HG02798 (cell line): ENCODE data around the gene EHMT1.
"Not testable (repeated sequence)": the region's sequence is repeated elsewhere in the genome, so short reads cannot be mapped to it uniquely, and the experiment has no call there.

Experiments
- ATAC-seq: cut with Tn5 transposase; IDR thresholded peaks from one replicate; pipeline ENCODE4 v1.9.1; 2021; ENCODE audit warnings: mild to moderate bottlenecking; ENCODE audit not compliant: unreplicated experiment, poor library complexity

EHMT1 gene

GRCh38 chr9:137613738-137614523 is 4.9 kb upstream of the EHMT1 start:
- ATAC-seq, result no peak

- no peak for ATAC-seq
Observed at GRCh38 chr9:137614631-137615386, 4.0 kb upstream of the EHMT1 start.

GRCh38 chr9:137615387-137615871 is 3.4 kb upstream of the EHMT1 start:
- ATAC-seq, result no peak

GRCh38 chr9:137619240-137620047 is 639 bp downstream of the EHMT1 start:
- ATAC-seq, result peak; percentile 10

GRCh38 chr9:137620048-137620405 is 1.2 kb downstream of the EHMT1 start:
- no peak for ATAC-seq

GRCh38 chr9:137620581-137620980 is 1.8 kb downstream of the EHMT1 start:
- ATAC-seq, result no peak

GRCh38 chr9:137621131-137621757 is 2.4 kb downstream of the EHMT1 start:
- no peak for ATAC-seq

GRCh38 chr9:137622211-137622610 is 3.4 kb downstream of the EHMT1 start:
- not testable (repeated sequence) for ATAC-seq

GRCh38 chr9:137626464-137626863 is 7.7 kb downstream of the EHMT1 start:
- ATAC-seq, result no peak

GRCh38 chr9:137627406-137627805 is 8.6 kb downstream of the EHMT1 start:
- not testable (repeated sequence) for ATAC-seq

GRCh38 chr9:137630126-137630525 is 11.3 kb downstream of the EHMT1 start:
- no peak for ATAC-seq

GRCh38 chr9:137630679-137631078 is 11.9 kb downstream of the EHMT1 start:
- ATAC-seq, result no peak

GRCh38 chr9:137631345-137632229 is 12.8 kb downstream of the EHMT1 start:
- ATAC-seq, result no peak

GRCh38 chr9:137632230-137633161 is 13.7 kb downstream of the EHMT1 start:
- no peak for ATAC-seq

- ATAC-seq, result no peak
Observed at GRCh38 chr9:137634016-137634415, 15.2 kb downstream of the EHMT1 start.

- no peak for ATAC-seq
Observed at GRCh38 chr9:137638680-137639079, 19.9 kb downstream of the EHMT1 start.

GRCh38 chr9:137639303-137640051 is 20.7 kb downstream of the EHMT1 start:
- ATAC-seq, result no peak

GRCh38 chr9:137640862-137641261 is 22.1 kb downstream of the EHMT1 start:
- no peak for ATAC-seq
